CD14-positive monocyte (primary cell): ENCODE measurements around the gene CALD1. TPM values are rescaled to one million over a fixed set of nuclear protein-coding genes. Genes with fewer than 3 reads are reported as not detected.

Source experiments
- DNase-seq, 3 donors: peaks; one replicate each; pipeline ENCODE4 v3.0.0-alpha.2; 2011 to 2022
- H2AFZ ChIP-seq: 2 replicates; pipeline ENCODE4 v1.6.0; 2012; ENCODE audit warnings: mild to moderate bottlenecking, low read depth, low read length, inconsistent platforms; ENCODE audit not compliant: insufficient read depth, poor library complexity, severe bottlenecking
- H3K27ac ChIP-seq, 2 donors: 1 replicate in 1 of 2; 2 replicates in 1 of 2; pipeline ENCODE4 v1.5.1; 2012 to 2013; ENCODE audit warnings: low read length in 2 of 2, control low read depth in 1 of 2, inconsistent platforms in 1 of 2, low read depth in 1 of 2, mild to moderate bottlenecking in 1 of 2
- H3K27me3 ChIP-seq, 2 donors: one replicate each; pipeline versions ENCODE4 v1.6.0 to v1.6.1; 2011 to 2013; ENCODE audit warnings: low read length in 2 of 2; ENCODE audit not compliant: control insufficient read depth in 2 of 2, insufficient read depth in 2 of 2
- H3K36me3 ChIP-seq, 2 donors: replicated peaks in 1 of 2; 1 replicate in 1 of 2; 2 replicates in 1 of 2; pipeline versions ENCODE4 v1.5.1 to v1.6.1; 2012 to 2013; ENCODE audit warnings: low read length in 2 of 2, control low read depth in 1 of 2, inconsistent platforms in 1 of 2, mild to moderate bottlenecking in 1 of 2; ENCODE audit not compliant: insufficient read depth in 2 of 2, control insufficient read depth in 1 of 2
- H3K4me1 ChIP-seq, 2 donors: 1 replicate in 1 of 2; 2 replicates in 1 of 2; pipeline versions ENCODE4 v1.5.1 to v1.6.1; 2012 to 2013; ENCODE audit warnings: low read length in 2 of 2, control low read depth in 1 of 2, inconsistent platforms in 1 of 2, mild to moderate bottlenecking in 1 of 2, moderate library complexity in 1 of 2; ENCODE audit not compliant: insufficient read depth in 2 of 2, control insufficient read depth in 1 of 2
- H3K4me2 ChIP-seq: replicated peaks from 2 replicates; pipeline ENCODE3; 2012; ENCODE audit warnings: low read length, moderate library complexity, mild to moderate bottlenecking; ENCODE audit not compliant: poor library complexity, severe bottlenecking; ENCODE audit errors: extremely low read depth
- H3K4me3 ChIP-seq, 3 experiments: fragments of 200-600 bp in 1 of 3; sonication (generic) in 1 of 3; replicated peaks in 1 of 3; 1 replicate in 2 of 3; 2 replicates in 1 of 3; pipeline ENCODE4 v1.5.1; 2011 to 2013; ENCODE audit warnings: low read length in 3 of 3, mild to moderate bottlenecking in 3 of 3, control low read depth in 2 of 3, low read depth in 2 of 3, inconsistent platforms in 1 of 3, moderate library complexity in 1 of 3
- H3K79me2 ChIP-seq: 2 replicates; pipeline ENCODE4 v1.6.0; 2012; ENCODE audit warnings: mild to moderate bottlenecking, control low read depth, inconsistent platforms, low read length, moderate library complexity; ENCODE audit not compliant: insufficient read depth
- H3K9ac ChIP-seq: 2 replicates; pipeline ENCODE4 v1.6.0; 2017; ENCODE audit warnings: low read length, mild to moderate bottlenecking; ENCODE audit not compliant: insufficient read depth, poor library complexity, severe bottlenecking
- H3K9me3 ChIP-seq, 2 donors: replicated peaks in 1 of 2; 1 replicate in 1 of 2; 2 replicates in 1 of 2; pipeline versions ENCODE4 v1.5.1 to v1.6.1; 2012 to 2013; ENCODE audit warnings: low read length in 2 of 2, control low read depth in 1 of 2; ENCODE audit not compliant: control insufficient read depth in 1 of 2, insufficient read depth in 1 of 2
- H4K20me1 ChIP-seq: 2 replicates; pipeline ENCODE4 v1.6.0; 2012; ENCODE audit warnings: mild to moderate bottlenecking, low read length, control low read depth, moderate library complexity; ENCODE audit not compliant: insufficient read depth
- H3K27ac Mint-ChIP-seq, 7 donors: one replicate each; pipeline ENCODE4 v1.8.0; 2020; ENCODE audit warnings: mild to moderate bottlenecking in 7 of 7, mixed read lengths in 7 of 7, moderate library complexity in 6 of 7, inconsistent platforms in 2 of 7
- H3K27me3 Mint-ChIP-seq, 3 donors: one replicate each; pipeline ENCODE4 v1.8.0; 2021 to 2022; ENCODE audit warnings: low read depth in 3 of 3, mild to moderate bottlenecking in 3 of 3, mixed read lengths in 3 of 3, moderate library complexity in 3 of 3, inconsistent platforms in 1 of 3
- H3K36me3 Mint-ChIP-seq, 2 donors: one replicate each; pipeline ENCODE4 v1.8.0; 2020; ENCODE audit warnings: mixed read lengths in 2 of 2, inconsistent platforms in 1 of 2, mild to moderate bottlenecking in 1 of 2
- H3K4me1 Mint-ChIP-seq: one replicate; pipeline ENCODE4 v1.8.0; 2020; ENCODE audit warnings: mild to moderate bottlenecking, mixed read lengths
- H3K4me3 Mint-ChIP-seq, 2 donors: one replicate each; pipeline ENCODE4 v1.8.0; 2020; ENCODE audit warnings: mild to moderate bottlenecking in 2 of 2, mixed read lengths in 2 of 2, moderate library complexity in 1 of 2
- H3K9me3 Mint-ChIP-seq, 7 donors: one replicate each; pipeline ENCODE4 v1.8.0; 2020 to 2022; ENCODE audit warnings: mixed read lengths in 7 of 7, mild to moderate bottlenecking in 6 of 7, moderate library complexity in 6 of 7, inconsistent platforms in 2 of 7
- CTCF ChIP-seq: fragments of 200-600 bp; IDR thresholded peaks from one replicate; pipeline ENCODE4 v1.8.0; 2022; ENCODE audit warnings: antibody characterized with exemption, mild to moderate bottlenecking
- WGBS: methylation state at CpG from one replicate; pipeline ENCODE4 v1.1.5; 2013; ENCODE audit warnings: missing lambda C conversion rate; ENCODE audit not compliant: insufficient coverage; 5-methylcytosine and 5-hydroxymethylcytosine counted together
- intact Hi-C, 2 donors: fragments of 100-400 bp; cut with micrococcal nuclease; formaldehyde crosslinking; loops; one replicate each; pipeline versions ENCODE4 v1.15.0 to v1.15.1; 2023
- polyA plus RNA-seq, 3 donors: library from polyadenylated mRNA; depleted of rRNA in 1 of 3; unstranded in 2 of 3; stranded (reverse) in 1 of 3; fragments of 300-500 nt in 2 of 3; fragments of >200 nt in 1 of 3; fragmentation: Illumina TruSeq in 2 of 3; gene quantifications; 1 replicate in 2 of 3; 2 replicates in 1 of 3; pipeline ENCODE4 v1.2.3, GENCODE V29; 2012 to 2021

CALD1 gene
- polyA plus RNA-seq, 3 donors = 0.18 TPM; not detected in 2

DNA sequence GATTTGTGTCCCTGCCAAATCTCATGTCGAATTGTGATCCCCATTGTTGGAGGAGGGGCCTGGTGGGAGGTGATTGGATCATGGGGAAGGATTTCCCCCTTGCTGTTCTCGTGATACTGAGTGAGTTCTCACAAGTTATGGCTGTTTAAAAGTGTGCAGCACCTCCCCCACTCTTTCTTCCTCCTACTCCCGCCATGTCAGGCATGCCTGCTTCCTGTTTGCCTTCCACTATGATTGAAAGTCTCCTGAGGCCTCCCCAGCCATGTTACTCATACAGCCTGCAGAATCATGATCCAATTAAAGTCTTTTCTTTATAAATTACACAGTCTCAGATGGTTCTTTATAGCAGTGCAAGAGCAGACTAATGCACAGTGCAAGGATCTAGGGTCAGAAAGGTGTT lies 75.4 kb downstream of the CALD1 start:
- no peaks in the 10 kb centered on the region for H3K36me3 Mint-ChIP-seq
- H3K9me3 Mint-ChIP-seq = peaks cover 2 to 10% (median 6%) of the 10 kb centered on the region in 7 donors
- intact Hi-C loops = no loop called here
- H2AFZ ChIP-seq = no peak overlapping the region
- no peak overlapping the region for H3K4me3 Mint-ChIP-seq
- no peaks in the 10 kb centered on the region for H3K9me3 ChIP-seq
- H3K27ac ChIP-seq = no peak overlapping the region
- peaks cover 0 to 6% (median 0%) of the 10 kb centered on the region in 3 donors for H3K27me3 Mint-ChIP-seq
- H3K4me2 ChIP-seq = no peak overlapping the region
- no peak for DNase-seq
- no peaks in the 10 kb centered on the region for H3K79me2 ChIP-seq
- H3K27ac Mint-ChIP-seq = peak overlapping the region in 2 of 7 donors; percentile 18 to 59
- no peaks in the 10 kb centered on the region for H3K36me3 ChIP-seq
- peaks cover 11% of the 10 kb centered on the region for H3K4me1 Mint-ChIP-seq
- no peaks in the 10 kb centered on the region for H3K27me3 ChIP-seq
- H3K9ac ChIP-seq = no peak overlapping the region
- WGBS = 57% methylated on average over 1 of the region's 3 CpGs
- no peaks in the 10 kb centered on the region for H4K20me1 ChIP-seq
- peaks cover 8 to 9% of the 10 kb centered on the region in 2 donors for H3K4me1 ChIP-seq
- no peak overlapping the region for H3K4me3 ChIP-seq
- no peak for TF ChIP-seq CTCF

DNA sequence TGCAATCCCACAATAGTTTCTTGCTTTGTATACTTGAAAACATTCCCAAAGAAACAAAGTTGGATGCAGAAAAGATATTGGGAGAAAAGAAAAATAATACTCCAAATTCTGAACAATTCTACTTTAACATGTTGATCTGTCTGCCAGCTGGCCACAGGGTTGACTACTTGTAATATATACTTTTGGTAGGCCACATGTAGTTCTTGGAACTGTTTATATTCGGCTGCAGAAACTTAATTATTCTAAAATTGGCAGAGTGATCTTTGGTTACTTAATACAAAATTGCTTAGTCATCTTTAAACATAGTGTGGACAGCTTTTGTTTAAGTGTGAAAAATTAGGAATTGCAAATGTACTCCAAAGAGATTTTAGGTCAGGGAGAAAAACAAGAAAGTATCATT lies 76.0 kb downstream of the CALD1 start:
- H3K4me3 ChIP-seq = no peak overlapping the region
- DNase-seq = no peak
- no peaks in the 10 kb centered on the region for H3K79me2 ChIP-seq
- no peak overlapping the region for H3K27ac ChIP-seq
- Mint-ChIP-seq H3K36me3 (no peaks in the 10 kb centered on the region), H3K27ac (no peak overlapping the region), H3K27me3 (peaks cover 0 to 6% (median 0%) of the 10 kb centered on the region in 3 donors), H3K4me1 (peaks cover 11% of the 10 kb centered on the region), H3K4me3 (no peak overlapping the region), H3K9me3 (peaks cover 2 to 10% (median 6%) of the 10 kb centered on the region in 7 donors)
- no peaks in the 10 kb centered on the region for H3K27me3 ChIP-seq
- peaks cover 8 to 9% of the 10 kb centered on the region in 2 donors for H3K4me1 ChIP-seq
- no peak for TF ChIP-seq CTCF
- intact Hi-C loops = no loop called here
- no peak overlapping the region for H2AFZ ChIP-seq
- H3K4me2 ChIP-seq = no peak overlapping the region
- no peaks in the 10 kb centered on the region for H3K36me3 ChIP-seq
- WGBS = no CpG with 5 or more reads among the region's 1 CpG
- H3K9ac ChIP-seq = no peak overlapping the region
- H3K9me3 ChIP-seq = no peaks in the 10 kb centered on the region
- H4K20me1 ChIP-seq = no peaks in the 10 kb centered on the region
